HUES64 (cell line): ENCODE measurements around the gene SMIM14.
"Not testable (repeated sequence)": the region's sequence is repeated elsewhere in the genome, so short reads cannot be mapped to it uniquely, and the experiment has no call there.

Source experiments
- H3K27ac ChIP-seq: 2 replicates; pipeline ENCODE4 v1.7.0; 2013; ENCODE audit warnings: low read depth, low read length, inconsistent platforms
- H3K27me3 ChIP-seq: 2 replicates; pipeline ENCODE4 v1.6.1; 2013; ENCODE audit warnings: mild to moderate bottlenecking, low read length; ENCODE audit not compliant: insufficient read depth
- H3K36me3 ChIP-seq: 2 replicates; pipeline ENCODE4 v1.6.1; 2013; ENCODE audit warnings: mild to moderate bottlenecking, low read length; ENCODE audit not compliant: insufficient read depth
- H3K4me1 ChIP-seq: 2 replicates; pipeline ENCODE4 v1.6.1; 2013; ENCODE audit warnings: mild to moderate bottlenecking, low read length, moderate library complexity; ENCODE audit not compliant: insufficient read depth
- H3K4me3 ChIP-seq: 2 replicates; pipeline ENCODE4 v1.5.1; 2013; ENCODE audit warnings: mild to moderate bottlenecking, low read length, moderate library complexity
- H3K9ac ChIP-seq: 2 replicates; pipeline ENCODE4 v1.6.1; 2013; ENCODE audit warnings: mild to moderate bottlenecking, low read depth, low read length
- H3K9me3 ChIP-seq: 2 replicates; pipeline ENCODE4 v1.6.1; 2013; ENCODE audit warnings: low read depth, low read length; ENCODE audit not compliant: insufficient read depth
- WGBS: fragments of 150-250, 120-280 bp; methylation state at CpG from one replicate; pipeline ENCODE4 v1.1.7; 2013; ENCODE audit warnings: missing lambda C conversion rate; 5-methylcytosine and 5-hydroxymethylcytosine counted together

Gene SMIM14

GRCh38 chr4:39620551-39621313 is 17.9 kb downstream of the SMIM14 start:
- peaks cover 34% of the 10 kb centered on the region for H3K4me1 ChIP-seq
- 87% methylated on average over 3 of the region's 4 CpGs for WGBS
- no peak overlapping the region for H3K4me3 ChIP-seq
- no peaks in the 10 kb centered on the region for H3K9me3 ChIP-seq
- no peak overlapping the region for H3K9ac ChIP-seq
- no peaks in the 10 kb centered on the region for H3K36me3 ChIP-seq
- no peak overlapping the region for H3K27ac ChIP-seq
- no peaks in the 10 kb centered on the region for H3K27me3 ChIP-seq

DNA sequence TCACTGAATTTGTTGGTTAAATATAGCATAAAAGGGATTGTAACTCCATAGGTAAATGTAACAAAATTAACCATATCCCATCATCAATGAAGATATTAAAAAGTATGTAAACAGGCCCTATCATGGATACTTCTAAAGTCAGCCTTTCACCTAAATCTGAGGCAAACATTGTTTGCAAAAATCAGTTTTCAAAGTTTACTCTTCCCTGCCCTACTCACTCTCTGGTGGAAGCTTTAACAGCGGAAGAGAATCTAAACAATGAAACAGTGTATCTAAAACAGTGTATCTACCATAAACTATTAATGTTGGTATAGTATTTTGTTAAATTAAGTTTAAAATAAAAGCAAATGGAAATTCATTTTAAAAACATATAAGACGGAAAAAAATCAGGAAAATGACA is 21.1 kb downstream of the SMIM14 start:
- WGBS = 90% methylated on average over 1 of the region's 2 CpGs
- H3K4me1 ChIP-seq = peaks cover 29% of the 10 kb centered on the region
- no peak overlapping the region for H3K4me3 ChIP-seq

GRCh38 chr4:39616651-39617050 is 22.0 kb downstream of the SMIM14 start:
- Histone ChIP-seq H3K9ac (no peak overlapping the region), H3K4me1 (peaks cover 29% of the 10 kb centered on the region)
- WGBS = no CpG with 5 or more reads among the region's 1 CpG

More for the DNA sequence above, 21.1 kb downstream of the SMIM14 start:
- no peaks in the 10 kb centered on the region for H3K36me3 ChIP-seq
- H3K27ac ChIP-seq = no peak overlapping the region
- H3K9ac ChIP-seq = no peak overlapping the region
- no peaks in the 10 kb centered on the region for H3K9me3 ChIP-seq
- no peaks in the 10 kb centered on the region for H3K27me3 ChIP-seq

DNA sequence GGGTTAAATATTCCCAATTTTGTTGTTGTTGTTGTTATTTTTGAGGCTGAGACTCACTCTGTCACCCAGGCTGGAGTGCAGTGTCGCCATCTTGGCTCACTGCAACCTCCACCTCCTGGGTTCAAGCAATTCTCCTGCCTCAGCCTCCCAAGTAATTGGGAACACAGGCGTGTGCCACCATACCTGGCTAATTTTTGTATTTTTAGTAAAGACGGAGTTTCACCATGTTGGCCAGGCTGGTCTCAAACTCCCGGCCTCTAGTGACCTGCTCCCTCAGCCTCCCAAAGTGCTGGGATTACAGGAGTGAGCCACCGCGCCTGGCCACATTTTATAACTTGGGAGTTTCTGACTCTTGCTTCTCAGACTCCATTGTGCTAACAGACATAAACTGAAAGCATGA is 22.6 kb downstream of the SMIM14 start:
- 96% methylated on average over 6 of the region's 6 CpGs for WGBS
- H3K4me1 ChIP-seq = peaks cover 24% of the 10 kb centered on the region
- H3K9ac ChIP-seq, H3K27me3 ChIP-seq, H3K9me3 ChIP-seq, H3K4me3 ChIP-seq, H3K27ac ChIP-seq, H3K36me3 ChIP-seq: not testable (repeated sequence)

More at GRCh38 chr4:39616651-39617050, 22.0 kb downstream of the SMIM14 start:
- H3K27me3 ChIP-seq = no peaks in the 10 kb centered on the region
- no peak overlapping the region; the same call in 1 of the 2 replicates for H3K27ac ChIP-seq
- peaks cover 3% of the 10 kb centered on the region; the same call in 1 of the 2 replicates for H3K36me3 ChIP-seq
- no peaks in the 10 kb centered on the region for H3K9me3 ChIP-seq
- no peak overlapping the region for H3K4me3 ChIP-seq

DNA sequence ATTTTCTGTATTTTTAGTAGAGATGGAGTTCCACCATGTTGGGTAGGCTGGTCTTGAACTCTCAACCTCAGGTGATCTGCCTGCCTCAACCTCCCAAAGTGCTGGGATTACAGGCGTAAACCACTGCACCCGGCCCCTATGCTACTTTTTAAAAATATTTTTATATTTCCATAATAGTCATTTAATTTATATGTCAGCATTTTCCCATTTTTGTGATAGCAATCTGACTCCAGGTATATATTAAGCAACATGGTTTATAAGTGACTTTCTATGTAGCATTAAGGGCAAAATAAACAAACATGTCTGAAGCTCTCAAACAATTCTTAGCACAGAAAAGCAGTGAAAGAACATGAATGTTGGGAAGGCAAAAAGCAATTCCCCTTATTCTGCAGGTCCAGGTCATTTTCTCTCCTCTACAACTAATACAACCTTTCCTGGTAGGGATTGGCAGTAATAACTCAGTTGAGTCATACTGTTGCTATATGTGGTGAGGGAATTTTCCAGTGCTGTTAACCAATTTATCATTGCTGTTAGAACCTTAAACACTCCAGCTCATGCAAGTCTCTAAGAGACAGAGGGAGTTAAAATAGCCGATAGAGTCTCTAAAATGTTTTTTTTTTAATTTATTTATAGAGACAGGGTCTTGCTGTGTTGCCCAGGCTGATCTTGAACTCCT is 24.0 kb downstream of the SMIM14 start:
- Histone ChIP-seq H3K36me3 (peaks cover 4% of the 10 kb centered on the region; the same call in 1 of the 2 replicates), H3K27ac (no peak overlapping the region), H3K27me3 (no peaks in the 10 kb centered on the region), H3K9me3 (no peaks in the 10 kb centered on the region), H3K9ac (no peak overlapping the region), H3K4me3 (no peak overlapping the region), H3K4me1 (peaks cover 19% of the 10 kb centered on the region)
- no CpG with 5 or more reads among the region's 3 CpGs for WGBS

- no peaks in the 10 kb centered on the region for H3K9me3 ChIP-seq
- H3K36me3 ChIP-seq = peaks cover 4% of the 10 kb centered on the region; the same call in 1 of the 2 replicates
- H3K27ac ChIP-seq = no peak overlapping the region
- peaks cover 16% of the 10 kb centered on the region for H3K4me1 ChIP-seq
- no peak overlapping the region for H3K4me3 ChIP-seq
- 100% methylated on average over 1 of the region's 2 CpGs for WGBS
- no peaks in the 10 kb centered on the region for H3K27me3 ChIP-seq
- H3K9ac ChIP-seq = no peak overlapping the region
These were observed 25.5 kb downstream of the SMIM14 start for GRCh38 chr4:39613093-39613656.

DNA sequence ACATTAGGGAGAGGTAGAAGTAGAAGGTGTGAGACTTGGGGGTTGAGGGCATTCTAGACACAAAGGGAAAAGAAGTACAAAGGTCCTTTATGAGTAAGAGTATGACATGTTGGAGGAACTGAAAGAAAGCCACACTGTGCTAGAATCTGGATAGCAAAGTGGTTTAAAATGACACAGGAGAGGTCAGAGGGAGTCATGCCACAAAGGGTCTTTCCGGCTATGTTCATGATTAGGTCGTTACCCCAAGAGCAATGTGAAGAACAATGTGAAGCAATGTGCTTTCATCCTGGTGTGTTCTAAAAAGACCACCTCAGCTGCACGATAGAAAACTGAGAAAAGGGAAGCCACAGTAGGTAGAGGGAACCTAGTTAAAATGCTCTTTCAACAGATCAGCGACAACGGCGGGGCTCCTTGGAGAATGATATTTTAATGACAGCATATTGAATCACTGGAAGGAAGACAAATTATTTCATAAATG is 29.2 kb downstream of the SMIM14 start:
- no peak overlapping the region for H3K27ac ChIP-seq

DNA sequence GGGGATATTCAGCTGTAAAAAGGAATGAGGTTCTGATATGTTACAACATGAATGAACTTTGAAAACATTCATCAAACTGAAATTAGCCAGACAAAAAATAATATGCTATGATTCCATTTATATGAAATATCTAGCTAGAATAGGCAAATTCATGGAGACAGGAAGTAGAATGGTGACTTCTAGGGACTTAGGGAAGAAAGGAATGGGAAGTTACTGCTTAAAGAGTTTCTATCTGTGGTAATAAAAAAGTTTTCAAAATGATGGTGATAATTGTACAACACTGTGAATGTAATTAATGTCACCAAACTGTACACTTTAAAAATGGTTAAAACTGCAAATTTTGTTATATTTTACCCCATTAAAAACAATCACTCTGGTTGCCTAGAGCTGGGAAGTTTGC is 30.2 kb downstream of the SMIM14 start:
- Histone ChIP-seq H3K9me3 (no peaks in the 10 kb centered on the region), H3K4me3 (no peak overlapping the region), H3K9ac (no peak overlapping the region), H3K27me3 (no peaks in the 10 kb centered on the region), H3K4me1 (no peaks in the 10 kb centered on the region; the same call in 1 of the 2 replicates), H3K27ac (no peak overlapping the region), H3K36me3 (peaks cover 18% of the 10 kb centered on the region; the same call in 1 of the 2 replicates)

More for the DNA sequence above, 29.2 kb downstream of the SMIM14 start:
- peaks cover 9% of the 10 kb centered on the region; the same call in 1 of the 2 replicates for H3K36me3 ChIP-seq
- no peaks in the 10 kb centered on the region; the same call in 1 of the 2 replicates for H3K4me1 ChIP-seq
- H3K4me3 ChIP-seq = no peak overlapping the region
- 94% methylated on average over 6 of the region's 6 CpGs for WGBS
- no peaks in the 10 kb centered on the region for H3K27me3 ChIP-seq
- no peak overlapping the region for H3K9ac ChIP-seq
- no peaks in the 10 kb centered on the region for H3K9me3 ChIP-seq

DNA sequence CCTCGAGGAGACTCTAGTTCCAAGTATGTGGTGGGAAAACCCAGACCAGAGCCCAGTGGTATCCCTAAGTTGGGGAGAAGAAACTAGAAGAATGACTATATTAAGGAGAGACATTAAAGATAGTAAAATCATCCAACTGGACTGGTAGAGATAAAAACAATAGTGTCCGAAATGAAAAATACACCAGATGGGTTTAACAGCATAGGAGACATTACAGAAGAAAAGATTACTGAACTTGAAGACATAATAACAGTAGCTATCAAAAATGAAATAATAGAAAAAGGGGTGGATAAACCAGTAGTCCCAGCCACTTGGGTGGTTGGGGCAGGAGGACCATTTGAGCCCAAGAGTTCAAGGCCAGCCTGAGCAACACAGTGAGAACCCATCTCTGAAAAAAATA is 31.9 kb downstream of the SMIM14 start:
- Histone ChIP-seq H3K27ac (no peak overlapping the region), H3K4me3 (no peak overlapping the region), H3K4me1 (no peaks in the 10 kb centered on the region), H3K9me3 (no peaks in the 10 kb centered on the region), H3K9ac (no peak overlapping the region), H3K36me3 (peaks cover 24% of the 10 kb centered on the region), H3K27me3 (no peaks in the 10 kb centered on the region)
- 97% methylated on average over 2 of the region's 2 CpGs for WGBS

- Histone ChIP-seq H3K9ac (no peak overlapping the region), H3K9me3 (no peaks in the 10 kb centered on the region), H3K4me1 (no peaks in the 10 kb centered on the region), H3K4me3 (no peak overlapping the region), H3K27ac (no peak overlapping the region), H3K36me3 (peaks cover 9% of the 10 kb centered on the region), H3K27me3 (no peaks in the 10 kb centered on the region)
- 82% methylated on average over 2 of the region's 3 CpGs for WGBS
These were observed 40.8 kb downstream of the SMIM14 start for GRCh38 chr4:39597695-39598381.
